Mesothelial cell of epicardium (in vitro differentiated cells): Measurements from ENCODE around the gene GPR4. TPM values are rescaled to one million over a fixed set of nuclear protein-coding genes. Genes with fewer than 3 reads are reported as not detected.

ENCODE experiments used
- DNase-seq, 2 experiments: peaks; one replicate each; pipeline ENCODE4 v3.0.0; 2021; ENCODE audit warnings: low spot score in 2 of 2; ENCODE audit not compliant: unreplicated experiment in 2 of 2
- H3K27ac Mint-ChIP-seq: 2 replicates; pipeline ENCODE4 v1.8.0; 2021; ENCODE audit warnings: mixed read lengths
- H3K27me3 Mint-ChIP-seq: 2 replicates; pipeline ENCODE4 v1.8.0; 2021; ENCODE audit warnings: low read depth, mixed read lengths
- H3K36me3 Mint-ChIP-seq: 2 replicates; pipeline ENCODE4 v1.8.0; 2021; ENCODE audit warnings: mixed read lengths
- H3K4me1 Mint-ChIP-seq: 2 replicates; pipeline ENCODE4 v1.8.0; 2021; ENCODE audit warnings: mixed read lengths
- H3K4me3 Mint-ChIP-seq: 2 replicates; pipeline ENCODE4 v1.8.0; 2021; ENCODE audit warnings: mild to moderate bottlenecking, moderate library complexity, mixed read lengths
- H3K9me3 Mint-ChIP-seq: 2 replicates; pipeline ENCODE4 v1.8.0; 2021; ENCODE audit warnings: mixed read lengths
- total RNA-seq: library from RNA; stranded (reverse); gene quantifications from 3 replicates; pipeline ENCODE4 v1.2.1, GENCODE V29; 2021
- TF ChIP-seq, protein P1 (sequence below): fragments of 200-600 bp; sonication (generic); IDR thresholded peaks from one replicate; pipeline ENCODE4 v1.5.0; 2021; ENCODE audit warnings: antibody characterized with exemption; ENCODE audit not compliant: unreplicated experiment

Gene GPR4
- total RNA-seq, 1 donor from 2014 or later: not detected

DNA sequence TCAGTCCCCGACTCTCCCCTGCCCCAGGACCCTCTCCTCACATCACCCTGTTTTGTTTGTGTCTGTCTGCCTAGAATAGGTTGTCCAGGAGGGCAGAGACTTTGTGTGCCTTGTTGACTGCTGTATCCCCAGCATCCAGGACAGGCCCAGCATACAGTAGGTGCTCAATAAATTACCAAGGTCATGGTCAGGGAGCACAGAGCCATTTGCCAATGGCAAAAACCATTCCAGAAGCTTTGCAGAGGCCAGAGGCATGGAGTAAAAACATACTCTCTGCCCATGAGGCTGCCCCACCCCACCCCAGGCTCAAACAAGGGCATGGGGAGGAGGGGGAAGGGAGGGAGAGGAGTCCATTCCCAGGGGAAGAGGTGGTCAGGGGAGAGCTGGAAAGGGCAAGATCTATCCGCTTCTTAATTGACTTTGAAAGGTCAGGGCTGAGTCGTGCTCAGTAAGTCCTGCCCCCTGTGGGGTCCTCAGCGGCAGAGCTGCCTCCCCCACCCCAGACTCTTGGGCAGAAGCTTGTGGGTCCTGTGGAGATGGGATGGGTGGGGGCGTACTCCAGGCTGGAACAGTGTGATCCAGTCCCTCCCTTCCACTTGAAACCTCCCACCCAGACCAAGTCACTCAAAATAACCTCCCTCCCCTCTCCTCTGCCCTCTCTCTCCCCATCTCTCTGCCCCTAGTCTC, 4.4 kb downstream of the GPR4 start:
- TF ChIP-seq, protein P1, sequence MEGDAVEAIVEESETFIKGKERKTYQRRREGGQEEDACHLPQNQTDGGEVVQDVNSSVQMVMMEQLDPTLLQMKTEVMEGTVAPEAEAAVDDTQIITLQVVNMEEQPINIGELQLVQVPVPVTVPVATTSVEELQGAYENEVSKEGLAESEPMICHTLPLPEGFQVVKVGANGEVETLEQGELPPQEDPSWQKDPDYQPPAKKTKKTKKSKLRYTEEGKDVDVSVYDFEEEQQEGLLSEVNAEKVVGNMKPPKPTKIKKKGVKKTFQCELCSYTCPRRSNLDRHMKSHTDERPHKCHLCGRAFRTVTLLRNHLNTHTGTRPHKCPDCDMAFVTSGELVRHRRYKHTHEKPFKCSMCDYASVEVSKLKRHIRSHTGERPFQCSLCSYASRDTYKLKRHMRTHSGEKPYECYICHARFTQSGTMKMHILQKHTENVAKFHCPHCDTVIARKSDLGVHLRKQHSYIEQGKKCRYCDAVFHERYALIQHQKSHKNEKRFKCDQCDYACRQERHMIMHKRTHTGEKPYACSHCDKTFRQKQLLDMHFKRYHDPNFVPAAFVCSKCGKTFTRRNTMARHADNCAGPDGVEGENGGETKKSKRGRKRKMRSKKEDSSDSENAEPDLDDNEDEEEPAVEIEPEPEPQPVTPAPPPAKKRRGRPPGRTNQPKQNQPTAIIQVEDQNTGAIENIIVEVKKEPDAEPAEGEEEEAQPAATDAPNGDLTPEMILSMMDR: no peak
- Mint-ChIP-seq H3K4me3 (no peak overlapping the region), H3K27me3 (peaks cover 81% of the 10 kb centered on the region), H3K27ac (no peak overlapping the region), H3K4me1 (peaks cover 3% of the 10 kb centered on the region), H3K36me3 (no peaks in the 10 kb centered on the region), H3K9me3 (no peaks in the 10 kb centered on the region)
- no peak for DNase-seq

DNA sequence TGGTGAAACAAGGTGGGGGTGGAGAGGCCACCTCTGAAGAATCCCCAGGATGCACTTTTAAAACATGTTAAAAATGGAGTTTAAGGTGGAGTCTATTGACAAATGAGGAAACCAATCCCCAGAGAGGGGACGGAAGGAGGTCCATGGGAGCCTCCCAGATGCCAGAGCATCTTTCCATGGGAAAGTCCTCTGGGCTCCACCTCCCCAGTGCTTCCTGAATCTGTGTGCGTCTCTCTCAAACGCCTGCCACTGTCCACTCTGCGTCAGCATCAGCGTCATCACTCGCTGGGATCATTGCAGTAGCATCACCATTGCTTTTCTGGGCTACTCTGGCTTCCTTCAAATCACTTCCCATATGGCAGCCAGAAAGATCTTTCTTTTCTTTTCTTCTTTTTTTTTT, 6.2 kb downstream of the GPR4 start:
- TF ChIP-seq, protein P1: no peak
- Mint-ChIP-seq H3K27me3 (peaks cover 81% of the 10 kb centered on the region), H3K4me3 (no peak overlapping the region), H3K9me3 (no peaks in the 10 kb centered on the region), H3K36me3 (no peaks in the 10 kb centered on the region), H3K27ac (no peak overlapping the region), H3K4me1 (peaks cover 3% of the 10 kb centered on the region)
- DNase-seq: no peak

DNA sequence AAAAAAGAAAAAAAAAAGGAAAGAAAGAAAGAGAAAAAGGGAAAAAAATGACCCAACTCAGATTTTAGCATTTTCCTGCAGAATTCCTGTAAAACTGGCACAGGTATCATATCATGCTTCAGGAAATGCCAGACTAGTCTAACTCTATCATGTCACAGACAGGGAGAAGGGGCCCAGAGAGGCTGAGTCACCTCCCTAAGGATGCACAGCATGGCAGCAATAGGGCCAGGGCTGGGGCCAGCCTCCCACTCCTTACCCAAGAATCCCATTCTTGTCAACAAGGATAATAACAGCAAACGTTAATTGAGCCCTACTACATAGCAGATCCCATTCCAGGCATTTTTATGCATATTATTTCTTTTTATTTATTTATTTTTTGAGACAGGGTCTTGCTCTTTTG, 8.5 kb downstream of the GPR4 start:
- no peak overlapping the region for H3K27ac Mint-ChIP-seq
- no peaks in the 10 kb centered on the region for H3K36me3 Mint-ChIP-seq
- no peak overlapping the region for H3K4me3 Mint-ChIP-seq
- peaks cover 76% of the 10 kb centered on the region for H3K27me3 Mint-ChIP-seq
- peaks cover 3% of the 10 kb centered on the region for H3K4me1 Mint-ChIP-seq
- TF ChIP-seq, protein P1: no peak
- no peaks in the 10 kb centered on the region for H3K9me3 Mint-ChIP-seq
- no peak for DNase-seq

DNA sequence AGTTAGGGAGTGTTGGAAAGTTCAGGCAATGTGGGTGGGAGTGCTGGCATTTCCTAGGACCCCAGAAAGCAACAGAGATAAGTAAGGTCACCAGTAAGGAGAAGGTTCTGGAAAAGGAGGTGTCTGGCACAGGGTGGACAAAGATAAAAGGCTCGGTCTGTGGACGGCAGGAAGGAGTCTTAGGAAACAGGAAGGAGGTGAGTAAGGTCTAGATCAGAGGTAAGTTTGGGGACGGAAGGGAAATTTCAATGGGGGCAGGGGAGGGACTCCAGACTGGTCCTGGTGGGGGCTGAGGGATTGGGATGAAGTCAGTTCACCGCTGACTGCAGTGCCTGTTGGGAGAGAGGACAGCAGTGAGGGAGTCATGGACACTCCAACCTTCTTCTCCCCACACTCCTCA, 9.6 kb downstream of the GPR4 start:
- no peaks in the 10 kb centered on the region for H3K36me3 Mint-ChIP-seq
- H3K4me3 Mint-ChIP-seq: no peak overlapping the region
- H3K27me3 Mint-ChIP-seq: peaks cover 66% of the 10 kb centered on the region
- no peak overlapping the region for H3K27ac Mint-ChIP-seq
- no peaks in the 10 kb centered on the region for H3K4me1 Mint-ChIP-seq
- no peak for DNase-seq
- TF ChIP-seq, protein P1: no peak
- H3K9me3 Mint-ChIP-seq: no peaks in the 10 kb centered on the region

DNA sequence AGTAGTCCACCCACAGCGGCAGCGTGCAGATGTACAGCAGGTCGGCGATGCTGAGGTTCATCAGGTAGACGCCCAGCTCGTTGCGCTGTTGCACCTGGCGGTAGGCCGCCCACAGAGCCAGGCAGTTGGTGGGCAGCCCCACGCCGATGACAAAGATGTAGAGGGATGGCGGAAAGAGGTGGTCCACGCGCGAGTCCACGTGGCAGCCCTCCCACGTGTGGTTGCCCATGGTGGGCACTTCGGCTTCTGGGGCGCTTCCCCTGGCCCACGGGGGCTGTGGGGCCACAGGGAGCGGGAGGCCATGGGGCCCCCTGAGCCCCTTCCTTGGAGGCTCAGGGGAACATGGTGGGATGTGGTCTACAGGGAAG, 10.4 kb downstream of the GPR4 start:
- no peaks in the 10 kb centered on the region for H3K36me3 Mint-ChIP-seq
- H3K27me3 Mint-ChIP-seq: peaks cover 59% of the 10 kb centered on the region
- no peaks in the 10 kb centered on the region for H3K9me3 Mint-ChIP-seq
- no peak overlapping the region for H3K27ac Mint-ChIP-seq
- TF ChIP-seq, protein P1: no peak
- no peaks in the 10 kb centered on the region for H3K4me1 Mint-ChIP-seq
- DNase-seq: no peak
- H3K4me3 Mint-ChIP-seq: no peak overlapping the region
